Left ventricle myocardium inferior (tissue), 1 donor: Measurements from ENCODE around the gene SRA1. TPM values are rescaled to one million over a fixed set of nuclear protein-coding genes. Genes with fewer than 3 reads are reported as not detected.
"Not testable (repeated sequence)": the region's sequence is repeated elsewhere in the genome, so short reads cannot be mapped to it uniquely, and the experiment has no call there.

Source experiments
- DNase-seq: peaks from one replicate; pipeline ENCODE4 v3.0.0-alpha.2; 2020
- H3K27ac ChIP-seq: fragments of 200-600 bp; replicated peaks from 2 replicates; pipeline ENCODE4 v1.8.0; 2021
- H3K27me3 ChIP-seq: fragments of 200-600 bp; 2 replicates; pipeline ENCODE4 v1.8.0; 2021; ENCODE audit warnings: low read depth
- H3K36me3 ChIP-seq: fragments of 200-600 bp; 2 replicates; pipeline ENCODE4 v1.8.0; 2021
- H3K4me1 ChIP-seq: fragments of 200-600 bp; 2 replicates; pipeline ENCODE4 v1.8.0; 2021
- H3K4me3 ChIP-seq: fragments of 200-600 bp; 2 replicates; pipeline ENCODE4 v1.8.0; 2021; ENCODE audit warnings: mild to moderate bottlenecking, moderate library complexity
- H3K9me3 ChIP-seq: fragments of 200-600 bp; replicated peaks from 2 replicates; pipeline ENCODE4 v1.8.0; 2021
- CTCF ChIP-seq: fragments of 200-600 bp; IDR thresholded peaks from 2 replicates; pipeline ENCODE4 v1.8.0; 2021; ENCODE audit warnings: antibody characterized with exemption, mild to moderate bottlenecking, borderline replicate concordance
- intact Hi-C: fragments of 100-400 bp; cut with micrococcal nuclease; formaldehyde crosslinking; loops from one replicate; pipeline ENCODE4 v1.11.0; 2022
- total RNA-seq: library from RNA; stranded (reverse); fragmentation: NEBNext Ultra II Directional; extraction: Animal tissue kit (Norgen Biotek cat#: 25700); gene quantifications from one replicate; pipeline ENCODE4 v1.2.1, GENCODE V29; 2021
- donor health status: DM: no; HTN: yes; CAD: no; lungs with severe emphysema.

SRA1 gene
- total RNA-seq, 1 donor from 2014 or later = 28.6 TPM

DNA sequence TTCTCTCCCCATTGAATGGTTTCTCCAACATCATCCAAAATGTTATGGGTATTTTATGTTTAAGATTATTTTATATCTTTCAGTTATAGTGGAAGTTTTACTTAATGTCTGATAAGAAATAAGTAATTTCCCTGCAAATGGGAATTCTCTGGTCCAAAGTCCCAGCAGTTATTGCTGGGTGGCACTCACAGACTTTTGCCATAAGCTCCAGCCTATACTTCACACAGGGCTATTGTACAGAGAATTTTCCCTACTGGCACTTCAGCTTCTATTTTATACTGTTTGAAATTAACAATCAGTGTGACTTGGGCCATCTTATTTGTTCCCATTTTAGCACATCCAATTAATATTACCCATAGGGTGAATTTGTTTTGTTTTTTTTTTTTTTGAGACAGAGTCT is 42.8 kb upstream of the SRA1 start:
- Histone ChIP-seq H3K4me3 (no peak overlapping the region), H3K9me3 (no peaks in the 10 kb centered on the region), H3K36me3 (no peaks in the 10 kb centered on the region), H3K27me3 (no peaks in the 10 kb centered on the region), H3K27ac (no peak overlapping the region), H3K4me1 (peaks cover 17% of the 10 kb centered on the region)
- no peak for DNase-seq
- intact Hi-C loops = no loop called here
- no peak for TF ChIP-seq CTCF

DNA sequence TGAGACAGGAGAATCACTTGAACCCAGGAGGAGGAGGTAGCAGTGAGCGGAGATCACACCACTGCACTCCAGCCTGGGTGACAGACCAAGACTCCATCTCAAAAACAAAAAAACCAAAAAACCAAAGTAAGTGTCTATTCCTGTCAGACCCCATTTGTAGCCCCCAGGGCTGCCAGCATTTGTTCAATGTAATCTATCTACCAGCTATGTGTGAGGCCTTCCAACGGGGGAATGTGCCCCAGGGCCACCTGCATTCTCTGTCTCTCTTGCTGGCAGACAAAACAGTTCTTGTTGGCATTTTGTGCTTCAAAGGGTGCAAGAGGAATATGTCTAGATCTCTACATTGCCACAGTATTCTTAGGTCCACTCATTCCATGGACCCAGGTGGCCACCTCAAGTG is 41.6 kb upstream of the SRA1 start:
- DNase-seq = no peak
- no peak overlapping the region for H3K4me3 ChIP-seq
- H3K9me3 ChIP-seq = no peaks in the 10 kb centered on the region
- H3K36me3 ChIP-seq = no peaks in the 10 kb centered on the region
- H3K27ac ChIP-seq = no peak overlapping the region
- peaks cover 22% of the 10 kb centered on the region for H3K4me1 ChIP-seq
- no peak for TF ChIP-seq CTCF
- no peaks in the 10 kb centered on the region for H3K27me3 ChIP-seq
- intact Hi-C loops = no loop called here

- H3K4me3 ChIP-seq = no peak overlapping the region
- H3K27me3 ChIP-seq = no peaks in the 10 kb centered on the region
- intact Hi-C loops = no loop called here
- no peaks in the 10 kb centered on the region for H3K36me3 ChIP-seq
- TF ChIP-seq CTCF = no peak
- peaks cover 22% of the 10 kb centered on the region for H3K4me1 ChIP-seq
- peak overlapping the region; percentile 68 for H3K27ac ChIP-seq
- no peak for DNase-seq
- no peaks in the 10 kb centered on the region for H3K9me3 ChIP-seq
Observed at GRCh38 chr5:140596321-140596741, 39.1 kb upstream of the SRA1 start.

DNA sequence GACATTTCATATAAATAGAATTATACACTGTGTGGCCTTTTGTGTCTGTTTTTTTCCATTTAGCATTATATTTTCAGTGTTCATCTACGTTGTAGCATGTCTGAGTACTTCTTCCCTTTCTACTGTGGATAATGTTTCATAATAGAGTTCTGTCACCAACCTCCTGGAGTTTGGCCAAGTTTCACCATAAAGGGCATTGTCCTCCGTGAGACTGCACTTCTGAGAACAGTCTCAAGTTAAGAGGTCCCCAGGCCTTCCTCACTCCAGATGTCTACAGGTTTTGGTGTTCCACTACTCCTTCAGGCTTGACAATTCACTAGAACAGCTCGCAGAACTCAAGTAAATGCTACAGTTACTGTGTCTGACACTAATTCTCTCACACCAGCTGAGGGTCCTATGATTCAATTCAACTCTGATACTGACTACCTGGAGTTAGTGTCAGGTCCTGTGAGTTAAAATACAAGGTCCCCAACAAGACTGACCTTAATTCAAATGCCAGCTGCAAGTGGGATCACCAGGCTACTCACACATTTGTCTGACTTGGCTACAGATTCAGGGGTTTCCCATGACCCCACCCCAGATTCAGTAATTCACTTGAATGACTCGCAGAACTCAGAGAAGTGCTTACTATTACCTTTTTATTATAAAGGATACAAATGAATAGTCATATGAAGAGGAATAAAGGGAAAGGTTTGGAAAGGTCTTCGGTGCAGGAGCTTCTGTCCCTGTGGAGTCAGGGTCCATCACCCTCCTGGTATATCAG is 38.4 kb upstream of the SRA1 start:
- Histone ChIP-seq H3K9me3 (no peaks in the 10 kb centered on the region), H3K4me3 (no peak overlapping the region), H3K36me3 (no peaks in the 10 kb centered on the region), H3K4me1 (peaks cover 22% of the 10 kb centered on the region), H3K27me3 (no peaks in the 10 kb centered on the region), H3K27ac (peak overlapping the region; percentile 68)
- intact Hi-C loops = no loop called here
- DNase-seq = no peak
- no peak for TF ChIP-seq CTCF

DNA sequence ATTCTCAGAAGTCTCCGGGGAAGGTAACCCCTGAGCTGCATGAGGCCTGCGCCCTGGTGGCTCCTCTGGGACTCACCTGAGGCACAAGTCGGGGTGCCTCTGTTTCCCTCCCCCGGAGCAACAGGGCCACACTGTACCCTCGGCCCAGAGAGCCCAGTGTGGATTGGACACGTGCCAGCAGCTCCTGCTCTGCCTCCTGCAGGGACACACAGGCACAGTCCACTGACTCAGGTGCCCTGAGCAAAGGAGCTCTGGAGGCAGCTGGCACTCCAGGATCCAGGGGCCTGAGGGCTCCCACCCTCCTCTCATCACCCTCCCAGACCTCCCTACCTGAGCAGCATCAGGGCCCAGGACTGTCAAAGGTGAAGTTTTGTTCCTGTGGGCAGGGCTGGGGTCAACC is 36.9 kb upstream of the SRA1 start:
- no peak for TF ChIP-seq CTCF
- intact Hi-C loops = no loop called here
- no peaks in the 10 kb centered on the region for H3K9me3 ChIP-seq
- H3K27me3 ChIP-seq = no peaks in the 10 kb centered on the region
- DNase-seq = no peak
- H3K4me3 ChIP-seq = no peak overlapping the region
- H3K36me3 ChIP-seq = no peaks in the 10 kb centered on the region
- peaks cover 24% of the 10 kb centered on the region for H3K4me1 ChIP-seq
- H3K27ac ChIP-seq = no peak overlapping the region

GRCh38 chr5:140593070-140593469 is 35.8 kb upstream of the SRA1 start:
- H3K4me3 ChIP-seq = peak overlapping the region; percentile 21
- intact Hi-C loops, H3K9me3 ChIP-seq, DNase-seq, H3K27ac ChIP-seq, H3K36me3 ChIP-seq, H3K27me3 ChIP-seq: not testable (repeated sequence)
- H3K4me1 ChIP-seq = peaks cover 33% of the 10 kb centered on the region
